HG02759 (cell line): ENCODE measurements around the gene TPX2.
"Not testable (repeated sequence)": the region's sequence is repeated elsewhere in the genome, so short reads cannot be mapped to it uniquely, and the experiment has no call there.

Experiments
- ATAC-seq: cut with Tn5 transposase; IDR thresholded peaks from one replicate; pipeline ENCODE4 v1.9.1; 2021; ENCODE audit warnings: mild to moderate bottlenecking, moderate library complexity; ENCODE audit not compliant: unreplicated experiment

The TPX2 gene

GRCh38 chr20:31828016-31828415, 88.9 kb downstream of the TPX2 start:
- not testable (repeated sequence) for ATAC-seq

- no peak for ATAC-seq
Observed at GRCh38 chr20:31829731-31830130, 90.6 kb downstream of the TPX2 start.

GRCh38 chr20:31830406-31830981, 91.4 kb downstream of the TPX2 start:
- no peak for ATAC-seq

- ATAC-seq, result no peak
Observed at GRCh38 chr20:31831211-31831610, 92.1 kb downstream of the TPX2 start.

- ATAC-seq, result no peak
Observed at GRCh38 chr20:31831771-31832306, 92.7 kb downstream of the TPX2 start.

GRCh38 chr20:31833130-31833930, 94.2 kb downstream of the TPX2 start:
- no peak for ATAC-seq

- no peak for ATAC-seq
Observed at GRCh38 chr20:31833931-31834521, 94.9 kb downstream of the TPX2 start.

- peak; percentile 18 for ATAC-seq
Observed at GRCh38 chr20:31835554-31835953, 96.5 kb downstream of the TPX2 start.

- ATAC-seq, result peak; percentile 81
Observed at GRCh38 chr20:31835977-31836852, 97.1 kb downstream of the TPX2 start.

GRCh38 chr20:31836853-31837608, 97.9 kb downstream of the TPX2 start:
- ATAC-seq, result no peak

GRCh38 chr20:31837896-31838397, 98.9 kb downstream of the TPX2 start:
- no peak for ATAC-seq

- ATAC-seq, result no peak
Observed at GRCh38 chr20:31838646-31839292, 99.7 kb downstream of the TPX2 start.

- no peak for ATAC-seq
Observed at GRCh38 chr20:31839782-31840487, 100.8 kb downstream of the TPX2 start.

- no peak for ATAC-seq
Observed at GRCh38 chr20:31840906-31841816, 102.1 kb downstream of the TPX2 start.

GRCh38 chr20:31841928-31842327, 102.8 kb downstream of the TPX2 start:
- no peak for ATAC-seq

GRCh38 chr20:31842471-31843157, 103.5 kb downstream of the TPX2 start:
- ATAC-seq, result no peak

- no peak for ATAC-seq
Observed at GRCh38 chr20:31843288-31843687, 104.2 kb downstream of the TPX2 start.
